ENCODE data around the gene GLT6D1.

DNA sequence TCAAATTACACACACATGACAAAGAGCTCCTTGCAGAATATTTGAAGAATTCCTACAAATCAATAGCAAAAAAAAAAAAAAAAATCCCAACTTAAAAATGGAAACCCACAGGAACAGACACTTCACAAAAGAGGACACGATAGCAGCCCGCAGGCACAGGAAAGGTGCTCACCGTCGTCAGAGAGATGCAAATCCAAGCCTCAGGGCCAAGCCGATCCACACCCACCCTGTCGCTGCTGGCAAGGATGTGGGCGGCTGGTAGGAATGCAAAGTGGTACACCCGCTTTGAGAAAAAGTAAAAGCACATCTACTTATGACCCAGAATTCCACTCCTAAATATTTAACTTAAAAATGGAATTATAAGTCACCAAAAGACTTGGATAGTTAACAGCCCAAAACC lies 34.6 kb upstream of the GLT6D1 start:
- TF ChIP-seq CTCF (IDR thresholded peaks at IDR 0.05; ENCODE audit: low read depth, low read length) (no peak), EZH2phosphoT487 (IDR thresholded peaks at IDR 0.05; ENCODE audit: low read depth) (no peak)

Data from OCI-LY3 (cell line).